Measurements from ENCODE around the gene SCAMP2. TPM values are rescaled to one million over a fixed set of nuclear protein-coding genes. Genes with fewer than 3 reads are reported as not detected.

SCAMP2 gene
- total RNA-seq, 2 experiments from 2014 or later, result 56.1 to 56.9 TPM

DNA sequence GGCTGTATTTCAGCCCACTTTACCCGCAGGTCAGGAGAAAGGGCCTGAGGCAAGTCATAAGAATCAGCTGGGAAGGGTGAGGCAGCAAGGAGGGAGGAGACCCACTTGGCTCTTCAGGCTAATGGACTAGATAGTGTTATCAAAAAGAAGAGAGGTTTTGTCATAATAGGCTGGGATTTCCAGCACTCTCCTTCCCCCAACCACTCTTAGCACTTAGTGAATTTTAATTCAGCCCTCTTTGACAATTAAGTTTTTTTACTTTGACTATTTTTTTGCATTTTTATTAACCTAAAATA, 17.4 kb upstream of the SCAMP2 start:
- no peaks in the 10 kb centered on the region for H3K27me3 Mint-ChIP-seq
- no peaks in the 10 kb centered on the region for H3K27me3 ChIP-seq (ENCODE audit: control insufficient read depth in 1 of 2, insufficient read depth in 2 of 2, low read length in 2 of 2)
- peak overlapping the region; percentile 86 for H3K27ac Mint-ChIP-seq
- peak overlapping the region; percentile 92 for H3K4me3 ChIP-seq (ENCODE audit: low read length)
- peaks cover 27% of the 10 kb centered on the region for H3K36me3 Mint-ChIP-seq (ENCODE audit: low read depth)
- H3K4me3 Mint-ChIP-seq, result peak overlapping the region; percentile 88
- peak overlapping the region; percentile 71 to 89 for H3K27ac ChIP-seq (ENCODE audit: low read depth in 1 of 2, low read length in 2 of 2)
- peaks cover 15% of the 10 kb centered on the region for H3K36me3 ChIP-seq (ENCODE audit: insufficient read depth, low read length)
- ATAC-seq (ENCODE audit: poor library complexity) (no peak), DNase-seq (no peak)
- POLR2A ChIA-PET, result interaction anchor here (0.7 to 2.1 kb wide), 5 partner anchors 12 to 348 kb away, joined by 3 to 15 read pairs (median 7); partner anchors contain the start of genes CLK3, FAM219B and ULK3
- no peaks in the 10 kb centered on the region for H3K9me3 ChIP-seq (ENCODE audit: control insufficient read depth in 1 of 2, insufficient read depth in 1 of 2, low read length in 2 of 2)
- intact Hi-C loops (cut with DNase I, micrococcal nuclease), result loop anchor here (1.0 to 5.0 kb wide), 4 partner anchors 17 to 48 kb away; partner anchors contain the start of genes ULK3 (in 2 of the 2), COX5A (in 1 of the 2) and SCAMP2 (in 1 of the 2)
- CTCF ChIA-PET, result interaction anchor here (1.4 to 1.7 kb wide), 2 partner anchors 11 to 17 kb away, joined by 6 to 8 read pairs; no protein-coding TSS in a partner anchor
- no peak for TF ChIP-seq CTCF (IDR thresholded peaks at IDR 0.05)
- H3K4me1 Mint-ChIP-seq (ENCODE audit: low read depth), result peaks cover 43% of the 10 kb centered on the region
- peaks cover 61% of the 10 kb centered on the region for H3K4me1 ChIP-seq (ENCODE audit: insufficient read depth, low read length)
- no peaks in the 10 kb centered on the region for H3K9me3 Mint-ChIP-seq

GRCh38 chr15:74889883-74890664, 16.9 kb upstream of the SCAMP2 start, which contains the start of gene MPI:
Gene MPI (plus strand): TSS chr15:74890042. CDS start chr15:74890074, 32 bp downstream.
- H3K36me3 Mint-ChIP-seq (ENCODE audit: low read depth), result peaks cover 27% of the 10 kb centered on the region
- Histone ChIP-seq H3K4me3 (ENCODE audit: low read length) (peak within 1 kb of the TSS; percentile 92), H3K36me3 (ENCODE audit: insufficient read depth, low read length) (peaks cover 11% of the 10 kb centered on the region), H3K27me3 (ENCODE audit: control insufficient read depth in 1 of 2, insufficient read depth in 2 of 2, low read length in 2 of 2) (no peaks in the 10 kb centered on the region), H3K4me1 (ENCODE audit: insufficient read depth, low read length) (peaks cover 56% of the 10 kb centered on the region), H3K27ac (ENCODE audit: low read depth in 1 of 2, low read length in 2 of 2) (peak within 1 kb of the TSS; percentile 71 to 89), H3K9me3 (ENCODE audit: control insufficient read depth in 1 of 2, insufficient read depth in 1 of 2, low read length in 2 of 2) (no peaks in the 10 kb centered on the region)
- H3K27ac Mint-ChIP-seq, result peak within 1 kb of the TSS; percentile 86
- H3K9me3 Mint-ChIP-seq, result no peaks in the 10 kb centered on the region
- DNase-seq, result peak; percentile 70 to 90 (median 78)
- H3K4me1 Mint-ChIP-seq (ENCODE audit: low read depth), result peaks cover 43% of the 10 kb centered on the region
- ChIA-PET POLR2A (interaction anchor here (0.6 to 2.1 kb wide), 13 partner anchors 10 to 348 kb away, joined by 3 to 15 read pairs (median 4); partner anchors contain the start of genes CLK3, FAM219B, SCAMP2 and ULK3), CTCF (interaction anchor here (1.2 to 1.7 kb wide), 3 partner anchors 11 to 16 kb away, joined by 3 to 8 read pairs (median 6); no protein-coding TSS in a partner anchor)
- ATAC-seq (ENCODE audit: poor library complexity), result peak; percentile 92
- intact Hi-C loops (cut with DNase I, micrococcal nuclease), result loop anchor here (1.0 to 5.0 kb wide), 4 partner anchors 17 to 48 kb away; partner anchors contain the start of genes SCAMP2 (in 2 of the 2), ULK3 (in 2 of the 2) and COX5A (in 1 of the 2)
- TF ChIP-seq CTCF (IDR thresholded peaks at IDR 0.05), result no peak
- H3K4me3 Mint-ChIP-seq, result peak within 1 kb of the TSS; percentile 88
- no peaks in the 10 kb centered on the region for H3K27me3 Mint-ChIP-seq

DNA sequence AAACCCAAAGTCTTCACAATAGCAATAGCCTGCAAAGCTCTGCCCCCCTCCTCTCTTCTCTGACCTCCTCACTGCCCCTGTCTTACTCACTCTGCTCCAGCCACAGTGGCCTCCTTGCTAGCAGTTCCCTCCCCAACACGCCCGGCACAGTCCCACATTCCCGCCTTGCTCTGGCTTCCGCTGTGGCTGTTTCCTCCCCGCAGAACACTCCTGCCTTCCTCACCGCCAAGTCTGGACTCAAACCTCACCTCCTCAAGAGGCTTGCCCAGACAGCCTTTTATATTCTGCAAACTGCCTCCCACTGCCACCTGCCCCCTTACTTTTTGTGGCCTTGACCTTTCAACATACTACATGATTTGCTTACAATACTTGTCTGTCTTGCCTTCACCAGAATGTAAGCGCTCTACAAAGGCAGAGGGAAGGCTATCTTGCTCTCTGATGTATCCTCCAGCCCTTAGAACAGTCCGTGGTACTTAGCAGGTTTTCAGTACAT, 16.3 kb upstream of the SCAMP2 start:
- CTCF ChIA-PET, result interaction anchor here (1.2 to 1.7 kb wide), 3 partner anchors 12 to 16 kb away, joined by 3 to 8 read pairs (median 6); no protein-coding TSS in a partner anchor
- peak in 4 of 14 experiments; percentile 25 to 47 (median 35) for DNase-seq
- Mint-ChIP-seq H3K9me3 (no peaks in the 10 kb centered on the region), H3K4me3 (peak overlapping the region; percentile 88), H3K27ac (peak overlapping the region; percentile 86), H3K4me1 (ENCODE audit: low read depth) (peaks cover 43% of the 10 kb centered on the region), H3K27me3 (no peaks in the 10 kb centered on the region), H3K36me3 (ENCODE audit: low read depth) (peaks cover 27% of the 10 kb centered on the region)
- no peak for TF ChIP-seq CTCF (IDR thresholded peaks at IDR 0.05)
- POLR2A ChIA-PET, result interaction anchor here (1.0 to 2.1 kb wide), 10 partner anchors 10 to 101 kb away, joined by 3 to 15 read pairs (median 6); partner anchors contain the start of genes FAM219B, SCAMP2 and ULK3
- ATAC-seq (ENCODE audit: poor library complexity), result peak; percentile 19
- Histone ChIP-seq H3K4me1 (ENCODE audit: insufficient read depth, low read length) (peaks cover 56% of the 10 kb centered on the region), H3K4me3 (ENCODE audit: low read length) (peak overlapping the region; percentile 92), H3K36me3 (ENCODE audit: insufficient read depth, low read length) (peaks cover 11% of the 10 kb centered on the region), H3K27ac (ENCODE audit: low read depth in 1 of 2, low read length in 2 of 2) (peak overlapping the region; percentile 71 to 89), H3K9me3 (ENCODE audit: control insufficient read depth in 1 of 2, insufficient read depth in 1 of 2, low read length in 2 of 2) (no peaks in the 10 kb centered on the region), H3K27me3 (ENCODE audit: control insufficient read depth in 1 of 2, insufficient read depth in 2 of 2, low read length in 2 of 2) (no peaks in the 10 kb centered on the region)
- intact Hi-C loops (cut with DNase I, micrococcal nuclease), result loop anchor here in 1 of 2 experiments (1.0 kb wide), 1 partner anchor 16 kb away; the partner anchor contains the start of gene SCAMP2
